ENCODE data around the gene NUP93.
A peak's percentile ranks its signal among the peaks of the same experiment; 100 is the strongest.
"Not testable (repeated sequence)": the region's sequence is repeated elsewhere in the genome, so short reads cannot be mapped to it uniquely, and the experiment has no call there.

The NUP93 gene

DNA sequence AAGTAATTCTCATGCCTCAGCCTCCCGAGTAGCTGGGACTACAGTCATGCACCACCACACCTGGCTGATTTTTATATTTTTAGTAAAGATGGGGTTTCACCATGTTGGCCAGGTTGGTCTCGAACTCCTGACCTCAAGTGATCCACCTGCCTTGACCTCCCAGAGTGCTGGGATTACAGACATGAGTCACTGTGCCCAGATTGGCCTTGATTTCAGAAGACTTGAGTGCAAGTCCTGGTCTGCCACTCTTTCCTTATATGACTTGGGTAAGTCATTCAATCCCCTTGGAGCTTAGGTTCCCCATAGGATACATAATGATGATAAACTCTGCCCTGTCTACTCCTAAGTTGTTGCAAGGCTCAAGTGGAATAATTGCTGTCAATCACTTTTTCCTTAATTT is 12.4 kb upstream of the NUP93 start:
- H3K4me1 ChIP-seq; H3K9me3 ChIP-seq; DNase-seq (ENCODE audit: low spot score in 2 of 2); in situ Hi-C loops (cut with MboI; ENCODE audit: low sequenced_read_pairs); H3K36me3 ChIP-seq (replicated peaks); H3K4me3 ChIP-seq: not testable (repeated sequence)
- H3K27me3 ChIP-seq (ENCODE audit: low read depth): peaks cover 15% of the 10 kb centered on the region

DNA sequence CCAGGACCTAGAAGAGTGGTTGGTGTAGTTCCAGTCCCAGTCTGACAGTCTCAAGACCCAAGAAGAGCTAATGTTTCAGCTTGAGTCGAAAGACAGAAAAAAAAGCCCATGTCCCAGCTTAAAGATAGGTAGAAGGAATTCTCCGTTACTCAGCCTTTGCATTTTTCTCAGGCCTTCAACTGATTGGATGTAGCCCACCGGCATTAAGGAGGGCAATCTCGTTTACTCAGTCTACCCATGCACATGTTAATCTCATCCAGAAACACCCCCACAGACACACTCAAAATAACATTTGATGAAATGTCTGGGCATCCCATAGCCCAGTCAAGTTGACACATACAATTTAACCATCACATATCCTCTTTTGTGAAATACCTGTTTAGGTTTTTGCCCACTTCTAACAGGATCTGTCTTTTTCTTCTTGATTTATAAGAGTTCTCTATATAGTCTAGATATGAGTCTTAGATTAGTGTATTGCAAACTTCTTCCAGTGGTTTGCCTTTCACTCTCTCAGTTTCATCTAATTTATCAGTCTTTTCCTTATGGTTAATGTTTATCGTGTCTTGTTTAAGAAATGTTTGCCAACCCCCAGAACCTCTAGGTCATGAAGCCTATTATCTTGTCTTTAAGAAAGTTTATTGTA is 7.6 kb upstream of the NUP93 start:
- Histone ChIP-seq H3K9me3 (no peaks in the 10 kb centered on the region), H3K27me3 (ENCODE audit: low read depth) (peaks cover 15% of the 10 kb centered on the region), H3K4me1 (no peaks in the 10 kb centered on the region), H3K4me3 (no peak overlapping the region), H3K36me3 (replicated peaks) (no peaks in the 10 kb centered on the region; the same call in 1 of the 2 replicates)
- in situ Hi-C loops (cut with MboI; ENCODE audit: low sequenced_read_pairs): no loop called here
- no peak for DNase-seq (ENCODE audit: low spot score in 2 of 2)

DNA sequence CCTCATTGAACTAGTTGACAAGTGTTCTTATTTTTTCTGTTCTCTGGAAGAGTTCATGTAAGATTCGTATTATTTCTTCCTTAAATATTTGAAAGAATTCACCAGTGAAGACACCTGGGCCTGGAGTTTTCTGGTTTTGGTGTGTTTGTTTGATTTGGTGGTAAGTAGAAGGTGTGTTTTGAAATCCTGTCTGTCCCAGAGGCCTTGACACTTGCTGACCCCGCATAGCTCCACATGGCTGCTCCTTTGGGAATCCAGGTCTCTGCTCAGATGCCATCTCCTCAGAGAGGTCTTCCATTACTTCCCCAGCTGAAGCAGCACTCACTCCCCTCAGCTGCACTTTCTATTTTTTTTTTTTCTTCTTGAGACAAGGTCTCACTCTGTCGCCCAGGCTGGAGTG is 5.7 kb upstream of the NUP93 start:
- H3K27me3 ChIP-seq (ENCODE audit: low read depth): peaks cover 15% of the 10 kb centered on the region
- in situ Hi-C loops (cut with MboI; ENCODE audit: low sequenced_read_pairs): no loop called here
- H3K4me3 ChIP-seq: no peak overlapping the region
- no peaks in the 10 kb centered on the region for H3K9me3 ChIP-seq
- peaks cover 8% of the 10 kb centered on the region; the same call in 1 of the 2 replicates for H3K4me1 ChIP-seq
- H3K36me3 ChIP-seq (replicated peaks): no peaks in the 10 kb centered on the region; the same call in 1 of the 2 replicates
- no peak for DNase-seq (ENCODE audit: low spot score in 2 of 2)

DNA sequence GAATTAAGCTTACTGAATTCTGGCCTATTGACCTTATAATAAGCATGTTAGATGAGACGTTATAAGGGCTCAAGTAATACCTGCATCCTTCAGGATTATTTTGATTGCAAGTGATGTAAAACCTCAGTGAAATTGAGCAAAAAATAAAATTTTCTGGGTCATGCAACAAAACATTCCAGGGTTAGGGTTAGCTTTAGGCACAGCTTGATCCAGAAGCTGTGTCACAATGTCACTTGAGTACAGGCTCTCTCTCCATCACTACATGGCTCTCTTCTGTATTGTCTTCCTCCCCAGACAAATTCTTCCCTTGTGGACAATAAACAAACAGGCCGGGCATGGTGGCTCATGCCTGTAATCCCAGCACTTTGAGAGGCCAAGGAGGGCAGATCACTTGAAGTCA is 3.6 kb upstream of the NUP93 start:
- in situ Hi-C loops (cut with MboI; ENCODE audit: low sequenced_read_pairs): no loop called here
- no peak for DNase-seq (ENCODE audit: low spot score in 2 of 2)
- Histone ChIP-seq H3K36me3 (replicated peaks) (no peaks in the 10 kb centered on the region; the same call in 1 of the 2 replicates), H3K27me3 (ENCODE audit: low read depth) (peaks cover 4% of the 10 kb centered on the region), H3K4me3 (no peak overlapping the region), H3K9me3 (no peaks in the 10 kb centered on the region), H3K4me1 (peaks cover 18% of the 10 kb centered on the region)

DNA sequence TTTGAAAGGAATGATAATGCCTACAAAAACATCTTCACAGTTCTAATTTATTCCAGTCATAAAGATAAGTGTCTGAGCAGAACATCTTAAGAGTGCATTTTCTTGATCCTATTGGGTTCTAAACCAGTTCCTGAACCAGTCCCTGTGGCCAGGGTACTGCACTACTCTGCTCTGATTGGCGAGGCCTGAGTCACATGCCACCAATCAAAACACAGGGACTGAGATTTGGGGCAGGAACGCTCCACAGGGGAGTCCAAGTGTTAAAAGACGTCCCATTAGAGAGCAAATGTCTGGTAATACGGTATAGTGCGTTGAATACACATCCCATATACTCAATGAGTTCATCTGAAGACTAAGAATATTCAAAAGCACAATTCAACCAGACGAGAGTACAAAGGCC is 3.0 kb upstream of the NUP93 start:
- Histone ChIP-seq H3K36me3 (replicated peaks) (no peaks in the 10 kb centered on the region), H3K27me3 (ENCODE audit: low read depth) (no peaks in the 10 kb centered on the region; the same call in 1 of the 2 replicates), H3K4me3 (no peak overlapping the region), H3K4me1 (peaks cover 18% of the 10 kb centered on the region), H3K9me3 (no peaks in the 10 kb centered on the region)
- no peak for DNase-seq (ENCODE audit: low spot score in 2 of 2)
- in situ Hi-C loops (cut with MboI; ENCODE audit: low sequenced_read_pairs): no loop called here

DNA sequence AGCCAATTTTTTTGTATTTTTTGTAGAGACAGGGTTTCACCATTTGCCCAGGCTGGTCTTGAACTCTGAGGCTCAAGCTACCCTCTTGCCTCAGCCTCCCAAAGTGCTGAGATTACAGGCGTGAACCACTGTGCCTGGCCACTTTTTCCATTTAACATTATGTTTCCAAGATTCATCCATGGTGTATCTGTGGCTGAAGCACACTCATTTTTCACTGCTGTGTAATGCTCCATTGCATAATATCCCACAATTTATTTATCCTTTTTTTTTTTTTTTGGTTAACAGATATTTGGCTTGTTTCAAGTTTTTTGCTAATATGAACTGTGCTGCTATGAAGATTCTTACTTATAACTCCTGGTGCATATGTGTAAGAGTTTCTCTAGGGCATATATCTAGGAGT is 1.9 kb upstream of the NUP93 start:
- no peaks in the 10 kb centered on the region for H3K9me3 ChIP-seq
- peaks cover 18% of the 10 kb centered on the region for H3K4me1 ChIP-seq
- H3K4me3 ChIP-seq: no peak overlapping the region
- no peak for DNase-seq (ENCODE audit: low spot score in 2 of 2)
- in situ Hi-C loops (cut with MboI; ENCODE audit: low sequenced_read_pairs): no loop called here
- H3K27me3 ChIP-seq (ENCODE audit: low read depth): no peaks in the 10 kb centered on the region
- no peaks in the 10 kb centered on the region for H3K36me3 ChIP-seq (replicated peaks)

DNA sequence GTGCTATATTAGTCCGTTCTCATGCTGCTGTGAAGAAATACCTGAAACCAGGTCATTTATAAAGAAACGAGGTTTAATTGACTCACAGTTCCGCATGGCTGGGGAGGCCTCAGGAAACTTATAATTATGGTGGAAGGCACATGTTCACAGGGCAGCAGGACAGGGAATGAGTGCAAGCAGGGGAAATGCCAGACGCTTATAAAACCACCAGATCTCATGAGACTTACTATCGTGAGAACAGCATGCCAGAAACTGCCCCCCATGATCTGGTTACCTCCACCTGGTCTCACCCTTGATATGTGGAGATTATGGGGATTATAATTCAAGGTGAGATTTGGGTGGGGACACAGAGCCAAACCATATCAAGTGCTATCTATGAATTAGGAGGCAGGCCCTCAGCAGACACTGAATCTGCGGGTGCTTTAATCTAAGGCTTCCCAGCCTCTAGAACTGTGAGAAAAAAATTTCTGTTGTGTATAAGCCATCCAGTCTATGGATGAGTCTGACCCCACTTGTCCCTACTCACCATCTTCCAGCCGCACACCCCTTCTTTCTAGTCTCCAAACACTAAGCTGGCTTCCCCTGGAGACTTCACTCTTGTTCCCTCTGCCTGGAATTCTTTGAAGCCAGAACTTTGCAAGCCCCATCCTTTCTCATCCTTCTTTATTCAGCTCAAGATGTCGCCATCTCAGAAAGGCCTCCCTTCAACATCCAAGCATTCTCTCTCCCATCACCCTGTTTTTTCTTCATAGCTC is 772 bp upstream of the NUP93 start:
- DNase-seq (ENCODE audit: low spot score in 2 of 2): no peak
- peaks cover 18% of the 10 kb centered on the region for H3K4me1 ChIP-seq
- H3K27me3 ChIP-seq (ENCODE audit: low read depth): no peaks in the 10 kb centered on the region
- H3K36me3 ChIP-seq (replicated peaks): no peaks in the 10 kb centered on the region
- peak overlapping the region; percentile 96 for H3K4me3 ChIP-seq
- H3K9me3 ChIP-seq: no peaks in the 10 kb centered on the region
- in situ Hi-C loops (cut with MboI; ENCODE audit: low sequenced_read_pairs): no loop called here

DNA sequence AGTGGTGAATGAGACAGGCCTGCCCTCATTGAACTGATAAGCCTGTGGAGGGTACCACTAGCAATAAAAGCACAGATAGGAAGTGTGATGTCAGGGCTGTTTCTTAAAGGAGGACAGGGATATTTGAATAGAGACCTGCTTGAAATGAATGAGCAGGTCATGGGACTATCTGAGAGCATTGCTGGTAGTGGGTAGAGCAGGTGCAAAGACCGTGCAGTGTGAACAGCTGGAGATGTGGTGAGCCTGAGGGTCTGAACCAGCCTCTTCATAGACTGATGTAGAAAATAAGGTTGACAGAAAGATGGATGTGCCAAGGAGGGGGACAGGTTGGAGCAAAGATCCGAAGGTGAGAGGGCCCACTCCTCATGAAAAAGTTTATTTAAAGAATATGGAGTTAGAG is 2.4 kb downstream of the NUP93 start:
- H3K36me3 ChIP-seq (replicated peaks): no peaks in the 10 kb centered on the region
- peaks cover 18% of the 10 kb centered on the region for H3K4me1 ChIP-seq
- no peaks in the 10 kb centered on the region for H3K27me3 ChIP-seq (ENCODE audit: low read depth)
- no peak overlapping the region for H3K4me3 ChIP-seq
- in situ Hi-C loops (cut with MboI; ENCODE audit: low sequenced_read_pairs): no loop called here
- no peak for DNase-seq (ENCODE audit: low spot score in 2 of 2)
- no peaks in the 10 kb centered on the region for H3K9me3 ChIP-seq

DNA sequence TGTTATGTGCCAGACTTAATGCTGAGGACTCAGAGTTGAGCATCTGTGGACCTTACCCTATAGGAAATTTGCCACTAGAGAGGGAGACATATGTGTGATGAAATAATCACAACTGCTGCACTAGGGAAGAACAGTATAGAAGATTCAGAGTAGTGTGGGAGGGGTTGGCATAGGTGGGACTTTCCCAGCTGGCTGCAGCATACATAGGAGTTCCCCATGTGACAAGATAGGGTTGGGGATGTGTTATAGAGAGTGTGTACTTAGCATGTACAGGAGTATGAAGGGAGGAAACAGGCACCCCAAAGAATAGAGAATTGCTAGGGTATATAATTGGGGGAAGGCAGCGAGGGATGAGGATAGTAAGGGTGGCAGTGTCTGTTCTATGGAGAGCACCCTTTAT is 2.9 kb downstream of the NUP93 start:
- no peaks in the 10 kb centered on the region for H3K27me3 ChIP-seq (ENCODE audit: low read depth)
- no peak for DNase-seq (ENCODE audit: low spot score in 2 of 2)
- peaks cover 18% of the 10 kb centered on the region for H3K4me1 ChIP-seq
- no peaks in the 10 kb centered on the region for H3K36me3 ChIP-seq (replicated peaks)
- no peaks in the 10 kb centered on the region for H3K9me3 ChIP-seq
- in situ Hi-C loops (cut with MboI; ENCODE audit: low sequenced_read_pairs): no loop called here
- H3K4me3 ChIP-seq: no peak overlapping the region

DNA sequence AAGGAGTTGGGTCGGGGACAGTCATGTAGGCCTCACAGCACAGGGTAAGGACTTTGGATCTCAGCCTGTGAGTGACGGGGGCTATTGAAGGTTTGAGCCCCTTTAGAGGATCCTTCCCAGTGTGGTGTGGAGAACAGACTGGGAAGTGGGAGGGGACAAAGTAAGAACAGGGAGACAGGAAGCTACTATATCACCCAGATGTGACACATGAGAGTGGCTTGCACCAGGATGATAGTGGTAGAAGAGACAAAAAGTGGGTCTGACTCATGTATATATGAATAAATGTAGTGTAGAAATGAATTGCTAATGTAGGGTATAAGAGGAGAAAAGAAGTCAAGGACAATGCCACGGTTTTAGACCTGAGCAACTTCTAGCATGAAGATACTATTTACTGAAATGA is 4.5 kb downstream of the NUP93 start:
- no peaks in the 10 kb centered on the region for H3K27me3 ChIP-seq (ENCODE audit: low read depth)
- H3K4me3 ChIP-seq: no peak overlapping the region
- in situ Hi-C loops (cut with MboI; ENCODE audit: low sequenced_read_pairs): no loop called here
- H3K4me1 ChIP-seq: peaks cover 7% of the 10 kb centered on the region
- DNase-seq (ENCODE audit: low spot score in 2 of 2): no peak
- no peaks in the 10 kb centered on the region for H3K9me3 ChIP-seq
- no peaks in the 10 kb centered on the region for H3K36me3 ChIP-seq (replicated peaks)

DNA sequence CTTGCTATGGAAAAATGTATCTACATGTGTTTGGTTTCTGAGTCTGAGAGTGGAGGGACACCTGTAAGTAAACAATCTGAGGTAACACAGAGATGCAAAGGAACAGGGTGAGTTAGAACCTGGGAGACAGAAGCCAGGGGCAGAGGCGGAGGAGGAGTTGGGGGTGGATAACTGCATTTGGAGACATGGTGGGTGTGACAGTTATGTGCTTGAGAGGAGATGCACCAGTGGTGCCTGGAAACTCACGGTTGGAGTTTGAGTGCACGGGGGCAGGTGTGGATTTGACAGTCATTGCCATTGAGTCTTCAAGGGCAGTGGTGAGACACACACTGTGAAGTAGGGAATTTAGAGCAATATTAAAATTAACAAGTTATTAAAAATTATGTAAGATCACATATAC is 6.5 kb downstream of the NUP93 start:
- no peak for DNase-seq (ENCODE audit: low spot score in 2 of 2)
- H3K9me3 ChIP-seq: no peaks in the 10 kb centered on the region
- in situ Hi-C loops (cut with MboI; ENCODE audit: low sequenced_read_pairs): no loop called here
- peaks cover 5% of the 10 kb centered on the region for H3K4me1 ChIP-seq
- no peaks in the 10 kb centered on the region for H3K36me3 ChIP-seq (replicated peaks)
- no peaks in the 10 kb centered on the region for H3K27me3 ChIP-seq (ENCODE audit: low read depth)
- no peak overlapping the region for H3K4me3 ChIP-seq

DNA sequence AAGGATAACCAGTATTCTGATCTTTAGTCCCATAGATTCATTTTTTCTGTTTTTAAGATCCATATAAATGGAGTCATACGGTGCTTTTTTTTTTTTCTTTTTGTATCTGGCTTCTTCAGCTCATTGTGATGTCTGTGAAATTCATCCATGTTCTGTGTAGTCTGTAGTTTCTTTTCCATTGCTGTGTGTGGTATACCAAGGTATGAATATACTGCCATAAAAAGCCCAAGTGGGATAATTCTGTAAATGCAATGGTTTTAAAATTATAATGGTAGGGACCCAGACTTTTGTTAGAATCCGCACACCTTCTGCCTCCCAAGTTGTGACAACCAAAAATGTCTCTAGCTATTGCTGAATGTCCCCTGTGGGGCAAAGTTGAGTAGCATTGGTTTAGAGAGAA is 7.6 kb downstream of the NUP93 start:
- Histone ChIP-seq H3K9me3 (no peaks in the 10 kb centered on the region), H3K4me3 (no peak overlapping the region), H3K36me3 (replicated peaks) (no peaks in the 10 kb centered on the region), H3K27me3 (ENCODE audit: low read depth) (no peaks in the 10 kb centered on the region), H3K4me1 (peaks cover 6% of the 10 kb centered on the region)
- DNase-seq (ENCODE audit: low spot score in 2 of 2): no peak
- in situ Hi-C loops (cut with MboI; ENCODE audit: low sequenced_read_pairs): no loop called here

DNA sequence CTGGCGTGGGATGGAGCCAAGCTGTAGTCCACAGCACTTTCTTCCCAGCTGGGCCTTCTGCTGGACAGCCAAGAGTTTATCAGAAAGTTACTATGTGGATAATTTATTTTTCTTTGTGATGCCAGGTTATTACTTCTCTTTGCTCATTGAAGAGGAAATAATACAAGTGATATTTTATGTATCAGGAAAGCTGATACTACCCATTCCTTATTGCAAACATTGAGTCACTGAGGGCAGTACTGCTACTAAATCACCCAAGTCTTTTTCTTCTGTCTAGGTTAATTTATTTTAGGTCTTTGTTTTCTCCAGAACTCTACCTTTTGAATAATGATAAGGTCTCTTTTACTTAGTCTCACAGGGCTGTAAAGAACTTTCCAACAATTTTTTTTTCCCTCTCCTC is 8.3 kb downstream of the NUP93 start:
- no peaks in the 10 kb centered on the region for H3K27me3 ChIP-seq (ENCODE audit: low read depth)
- no peak for DNase-seq (ENCODE audit: low spot score in 2 of 2)
- in situ Hi-C loops (cut with MboI; ENCODE audit: low sequenced_read_pairs): no loop called here
- no peaks in the 10 kb centered on the region for H3K36me3 ChIP-seq (replicated peaks)
- H3K4me3 ChIP-seq: no peak overlapping the region
- H3K9me3 ChIP-seq: no peaks in the 10 kb centered on the region
- peaks cover 6% of the 10 kb centered on the region for H3K4me1 ChIP-seq

DNA sequence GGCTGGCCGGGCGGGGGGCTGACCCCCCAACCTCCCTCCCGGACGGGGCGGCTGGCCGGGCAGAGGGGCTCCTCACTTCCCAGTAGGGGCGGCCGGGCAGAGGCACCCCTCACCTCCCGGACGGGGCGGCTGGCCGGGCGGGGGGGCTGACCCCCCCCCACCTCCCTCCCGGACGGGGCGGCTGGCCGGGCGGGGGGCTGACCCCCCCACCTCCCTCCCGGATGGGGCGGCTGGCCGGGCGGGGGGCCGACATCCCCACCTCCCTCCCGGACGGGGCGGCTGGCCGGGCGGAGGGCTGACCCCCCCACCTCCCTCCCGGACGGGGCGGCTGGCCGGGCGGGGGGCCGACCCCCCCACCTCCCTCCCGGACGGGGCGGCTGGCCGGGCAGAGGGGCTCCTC is 9.4 kb downstream of the NUP93 start:
- H3K9me3 ChIP-seq; H3K36me3 ChIP-seq (replicated peaks); in situ Hi-C loops (cut with MboI; ENCODE audit: low sequenced_read_pairs); H3K4me1 ChIP-seq; DNase-seq (ENCODE audit: low spot score in 2 of 2); H3K27me3 ChIP-seq (ENCODE audit: low read depth); H3K4me3 ChIP-seq: not testable (repeated sequence)
